Measurements from ENCODE around the gene IGFBP3. TPM values are rescaled to one million over a fixed set of nuclear protein-coding genes. Genes with fewer than 3 reads are reported as not detected.

Gene IGFBP3
- total and polyA plus RNA-seq, 2 of the 13 experiments (the other 11 are each of a cell fraction or from before 2014, with no cell fraction given), result 57.5 TPM; not detected in 1

DNA sequence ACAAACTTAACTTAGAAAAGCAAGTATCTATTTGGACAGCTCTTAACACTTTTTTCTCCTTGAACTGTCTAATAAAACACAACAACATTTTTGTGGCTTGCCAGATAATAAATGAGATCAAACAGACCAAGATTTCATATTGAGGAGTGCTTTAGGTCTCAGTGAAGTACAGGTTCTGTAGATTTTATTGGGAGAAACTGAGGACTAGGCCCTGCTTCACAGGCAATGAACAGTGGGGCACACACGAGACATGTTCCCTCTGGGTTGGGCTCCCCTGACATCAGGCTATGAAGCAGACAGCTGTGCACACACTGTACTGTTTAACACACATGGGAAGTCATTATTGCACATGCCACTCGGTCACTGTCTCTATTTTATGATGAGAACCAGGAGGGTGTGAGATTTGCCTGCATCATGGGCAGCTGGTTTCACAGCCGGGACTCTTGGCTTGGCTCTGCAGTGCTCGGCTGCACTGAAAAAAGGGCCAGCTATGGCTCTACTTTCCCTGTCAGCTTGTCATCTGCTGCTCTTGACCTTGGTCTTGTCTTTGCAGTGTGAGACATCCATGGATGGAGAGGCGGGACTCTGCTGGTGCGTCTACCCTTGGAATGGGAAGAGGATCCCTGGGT is 28.6 kb downstream of the IGFBP3 start (continued):
- TF ChIP-seq ZMYM2 (CRISPR knock-in tag; IDR thresholded peaks at IDR 0.05), result no peak
- TF ChIP-seq, protein P1, sequence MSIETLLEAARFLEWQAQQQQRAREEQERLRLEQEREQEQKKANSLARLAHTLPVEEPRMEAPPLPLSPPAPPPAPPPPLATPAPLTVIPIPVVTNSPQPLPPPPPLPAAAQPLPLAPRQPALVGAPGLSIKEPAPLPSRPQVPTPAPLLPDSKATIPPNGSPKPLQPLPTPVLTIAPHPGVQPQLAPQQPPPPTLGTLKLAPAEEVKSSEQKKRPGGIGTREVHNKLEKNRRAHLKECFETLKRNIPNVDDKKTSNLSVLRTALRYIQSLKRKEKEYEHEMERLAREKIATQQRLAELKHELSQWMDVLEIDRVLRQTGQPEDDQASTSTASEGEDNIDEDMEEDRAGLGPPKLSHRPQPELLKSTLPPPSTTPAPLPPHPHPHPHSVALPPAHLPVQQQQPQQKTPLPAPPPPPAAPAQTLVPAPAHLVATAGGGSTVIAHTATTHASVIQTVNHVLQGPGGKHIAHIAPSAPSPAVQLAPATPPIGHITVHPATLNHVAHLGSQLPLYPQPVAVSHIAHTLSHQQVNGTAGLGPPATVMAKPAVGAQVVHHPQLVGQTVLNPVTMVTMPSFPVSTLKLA (IDR thresholded peaks at IDR 0.05), result no peak
- TF ChIP-seq SIX4 (CRISPR knock-in tag; IDR thresholded peaks at IDR 0.05), result no peak
- TF ChIP-seq, protein P2, sequence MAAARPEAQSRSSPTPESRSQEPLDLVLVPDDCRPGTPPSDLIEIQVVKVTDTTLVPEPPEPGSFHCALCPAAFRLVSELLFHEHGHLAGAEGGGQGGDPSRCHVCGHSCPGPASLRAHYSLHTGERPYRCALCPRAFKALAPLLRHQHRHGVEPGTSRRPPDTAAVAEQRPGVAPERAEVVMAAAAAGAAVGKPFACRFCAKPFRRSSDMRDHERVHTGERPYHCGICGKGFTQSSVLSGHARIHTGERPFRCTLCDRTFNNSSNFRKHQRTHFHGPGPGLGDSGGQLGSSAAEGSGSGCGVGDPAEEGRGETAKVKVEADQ (CRISPR knock-in tag; IDR thresholded peaks at IDR 0.05; ENCODE audit: borderline replicate concordance), result no peak
- peak; percentile 80 for TF ChIP-seq SKIL (CRISPR knock-in tag; IDR thresholded peaks at IDR 0.05; ENCODE audit: borderline replicate concordance)
- TF ChIP-seq CREM (IDR thresholded peaks at IDR 0.05), result no peak
- TF ChIP-seq CREM (CRISPR knock-in tag; IDR thresholded peaks at IDR 0.05), result no peak
- TF ChIP-seq, protein P3, sequence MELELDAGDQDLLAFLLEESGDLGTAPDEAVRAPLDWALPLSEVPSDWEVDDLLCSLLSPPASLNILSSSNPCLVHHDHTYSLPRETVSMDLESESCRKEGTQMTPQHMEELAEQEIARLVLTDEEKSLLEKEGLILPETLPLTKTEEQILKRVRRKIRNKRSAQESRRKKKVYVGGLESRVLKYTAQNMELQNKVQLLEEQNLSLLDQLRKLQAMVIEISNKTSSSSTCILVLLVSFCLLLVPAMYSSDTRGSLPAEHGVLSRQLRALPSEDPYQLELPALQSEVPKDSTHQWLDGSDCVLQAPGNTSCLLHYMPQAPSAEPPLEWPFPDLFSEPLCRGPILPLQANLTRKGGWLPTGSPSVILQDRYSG (CRISPR knock-in tag; IDR thresholded peaks at IDR 0.05), result no peak
- TF ChIP-seq HHEX (CRISPR knock-in tag; IDR thresholded peaks at IDR 0.05), result no peak
- TF ChIP-seq NFIC (IDR thresholded peaks at IDR 0.05; ENCODE audit: low read length), result no peak
- TF ChIP-seq ZNF256 (CRISPR knock-in tag; conservative IDR thresholded peaks at IDR 0.05), result no peak
- TF ChIP-seq SP140L (CRISPR knock-in tag; IDR thresholded peaks at IDR 0.05; ENCODE audit: borderline replicate concordance), result no peak
- TF ChIP-seq ZNF333 (CRISPR knock-in tag; IDR thresholded peaks at IDR 0.05; ENCODE audit: borderline replicate concordance), result peak; percentile 35; the same call in 1 of the 2 replicates
- peak; percentile 52 for TF ChIP-seq BCL6 (CRISPR knock-in tag; IDR thresholded peaks at IDR 0.05)
- TF ChIP-seq, protein P4, sequence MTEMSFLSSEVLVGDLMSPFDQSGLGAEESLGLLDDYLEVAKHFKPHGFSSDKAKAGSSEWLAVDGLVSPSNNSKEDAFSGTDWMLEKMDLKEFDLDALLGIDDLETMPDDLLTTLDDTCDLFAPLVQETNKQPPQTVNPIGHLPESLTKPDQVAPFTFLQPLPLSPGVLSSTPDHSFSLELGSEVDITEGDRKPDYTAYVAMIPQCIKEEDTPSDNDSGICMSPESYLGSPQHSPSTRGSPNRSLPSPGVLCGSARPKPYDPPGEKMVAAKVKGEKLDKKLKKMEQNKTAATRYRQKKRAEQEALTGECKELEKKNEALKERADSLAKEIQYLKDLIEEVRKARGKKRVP (CRISPR knock-in tag; IDR thresholded peaks at IDR 0.05), result 0 out of 4 replicates have a peak, but pooled peaks of 1 of the 2 experiments have one; percentile 14
- TF ChIP-seq NFE2L2 (IDR thresholded peaks at IDR 0.05; ENCODE audit: low read length), result no peak
- peak; percentile 53 for TF ChIP-seq ELF4 (CRISPR knock-in tag; IDR thresholded peaks at IDR 0.05; ENCODE audit: borderline replicate concordance)
- TF ChIP-seq, protein P5, sequence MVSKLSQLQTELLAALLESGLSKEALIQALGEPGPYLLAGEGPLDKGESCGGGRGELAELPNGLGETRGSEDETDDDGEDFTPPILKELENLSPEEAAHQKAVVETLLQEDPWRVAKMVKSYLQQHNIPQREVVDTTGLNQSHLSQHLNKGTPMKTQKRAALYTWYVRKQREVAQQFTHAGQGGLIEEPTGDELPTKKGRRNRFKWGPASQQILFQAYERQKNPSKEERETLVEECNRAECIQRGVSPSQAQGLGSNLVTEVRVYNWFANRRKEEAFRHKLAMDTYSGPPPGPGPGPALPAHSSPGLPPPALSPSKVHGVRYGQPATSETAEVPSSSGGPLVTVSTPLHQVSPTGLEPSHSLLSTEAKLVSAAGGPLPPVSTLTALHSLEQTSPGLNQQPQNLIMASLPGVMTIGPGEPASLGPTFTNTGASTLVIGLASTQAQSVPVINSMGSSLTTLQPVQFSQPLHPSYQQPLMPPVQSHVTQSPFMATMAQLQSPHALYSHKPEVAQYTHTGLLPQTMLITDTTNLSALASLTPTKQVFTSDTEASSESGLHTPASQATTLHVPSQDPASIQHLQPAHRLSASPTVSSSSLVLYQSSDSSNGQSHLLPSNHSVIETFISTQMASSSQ (IDR thresholded peaks at IDR 0.05; ENCODE audit: low read depth), result no peak
- TF ChIP-seq, protein P5 (CRISPR knock-in tag; IDR thresholded peaks at IDR 0.05; ENCODE audit: borderline replicate concordance), result no peak
- no peak; the same call in 1 of the 2 replicates for TF ChIP-seq ZNF567 (CRISPR knock-in tag; IDR thresholded peaks at IDR 0.05; ENCODE audit: borderline replicate concordance)

All from HepG2 (cell line).